Mucosa of descending colon (tissue), 3 donors: ENCODE data around the gene WDR7. TPM values are rescaled to one million over a fixed set of nuclear protein-coding genes. Genes with fewer than 3 reads are reported as not detected.

ENCODE experiments used
- ATAC-seq: fragments of 200-7000 bp; cut with Tn5 transposase; one replicate; pipeline ENCODE4 v1.9.1; 2020; ENCODE audit warnings: mild to moderate bottlenecking, moderate library complexity
- DNase-seq, 3 donors: peaks; one replicate each; pipeline ENCODE4 v3.0.0-alpha.2; 2020
- H3K36me3 ChIP-seq: fragments of 200-600 bp; one replicate; pipeline ENCODE4 v1.8.0; 2021; ENCODE audit warnings: low read depth, mild to moderate bottlenecking
- H3K4me1 ChIP-seq: fragments of 200-600 bp; one replicate; pipeline ENCODE4 v1.8.0; 2021; ENCODE audit warnings: low read depth, mild to moderate bottlenecking
- H3K4me3 ChIP-seq: fragments of 200-600 bp; one replicate; pipeline ENCODE4 v1.8.0; 2021; ENCODE audit warnings: mild to moderate bottlenecking
- H3K9me3 ChIP-seq: fragments of 200-600 bp; one replicate; pipeline ENCODE4 v1.8.0; 2021; ENCODE audit warnings: mild to moderate bottlenecking
- intact Hi-C, 2 donors: fragments of 100-400 bp; cut with DNase I in 1 of 2; cut with micrococcal nuclease in 1 of 2; formaldehyde crosslinking; loops; one replicate each; pipeline versions ENCODE4 v1.11.0 to v1.11.1; 2022; cut with DNase I, micrococcal nuclease
- total RNA-seq, 3 donors: library from RNA; stranded (reverse); fragmentation: NEBNext Ultra II Directional in 2 of 3; extraction: Animal tissue kit (Norgen Biotek cat#: 25700) in 2 of 3; gene quantifications; one replicate each; pipeline versions ENCODE4 v1.2.1 to v1.2.4, GENCODE V29; 2021 to 2023
- TF ChIP-seq, protein P1 (sequence below): fragments of 200-600 bp; IDR thresholded peaks from one replicate; pipeline ENCODE4 v1.8.0; 2022; ENCODE audit warnings: antibody characterized with exemption, mild to moderate bottlenecking
- donor health status: DM: no; HTN: no; CAD: no; lungs with moderate emphysema.
- donor health status: DM: no; HTN: no; CAD: no.
- donor health status: DM: no; HTN: yes; CAD: no.

WDR7 gene
- total RNA-seq, 3 donors from 2014 or later: 28.4 to 38.8 (median 29.3) TPM

DNA sequence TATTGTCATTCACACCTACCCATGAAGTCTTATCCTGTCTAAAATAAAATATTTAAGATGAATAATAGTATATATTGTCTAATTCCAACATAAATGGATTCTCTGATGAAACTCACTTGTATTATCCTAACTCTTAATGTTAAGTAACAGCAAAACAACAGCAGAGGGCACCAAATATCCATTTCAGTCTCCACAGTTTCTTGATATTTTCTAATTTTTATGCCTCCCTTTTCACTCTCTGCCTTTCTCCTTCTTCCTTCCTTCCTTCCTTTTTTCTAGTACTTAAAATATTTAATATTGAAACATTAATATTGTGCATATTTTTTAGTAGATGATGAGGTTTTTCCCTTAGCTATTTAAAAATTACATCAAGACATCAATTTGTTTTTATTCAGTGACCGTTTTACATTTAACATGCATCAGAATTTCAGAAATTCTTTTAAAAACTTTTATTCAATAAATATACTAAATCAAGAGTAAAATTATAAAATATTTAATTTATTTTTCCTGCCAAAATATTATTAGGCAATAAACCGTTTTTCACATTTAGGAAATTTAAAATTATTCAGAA is 97.6 kb downstream of the WDR7 start:
- Histone ChIP-seq H3K4me3 (no peak overlapping the region), H3K4me1 (no peaks in the 10 kb centered on the region), H3K9me3 (no peaks in the 10 kb centered on the region), H3K36me3 (no peaks in the 10 kb centered on the region)
- intact Hi-C loops: no loop called here
- peak in 1 of 3 donors; percentile 16 for DNase-seq
- TF ChIP-seq, protein P1, sequence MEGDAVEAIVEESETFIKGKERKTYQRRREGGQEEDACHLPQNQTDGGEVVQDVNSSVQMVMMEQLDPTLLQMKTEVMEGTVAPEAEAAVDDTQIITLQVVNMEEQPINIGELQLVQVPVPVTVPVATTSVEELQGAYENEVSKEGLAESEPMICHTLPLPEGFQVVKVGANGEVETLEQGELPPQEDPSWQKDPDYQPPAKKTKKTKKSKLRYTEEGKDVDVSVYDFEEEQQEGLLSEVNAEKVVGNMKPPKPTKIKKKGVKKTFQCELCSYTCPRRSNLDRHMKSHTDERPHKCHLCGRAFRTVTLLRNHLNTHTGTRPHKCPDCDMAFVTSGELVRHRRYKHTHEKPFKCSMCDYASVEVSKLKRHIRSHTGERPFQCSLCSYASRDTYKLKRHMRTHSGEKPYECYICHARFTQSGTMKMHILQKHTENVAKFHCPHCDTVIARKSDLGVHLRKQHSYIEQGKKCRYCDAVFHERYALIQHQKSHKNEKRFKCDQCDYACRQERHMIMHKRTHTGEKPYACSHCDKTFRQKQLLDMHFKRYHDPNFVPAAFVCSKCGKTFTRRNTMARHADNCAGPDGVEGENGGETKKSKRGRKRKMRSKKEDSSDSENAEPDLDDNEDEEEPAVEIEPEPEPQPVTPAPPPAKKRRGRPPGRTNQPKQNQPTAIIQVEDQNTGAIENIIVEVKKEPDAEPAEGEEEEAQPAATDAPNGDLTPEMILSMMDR: peak; percentile 17
- ATAC-seq: no peak

DNA sequence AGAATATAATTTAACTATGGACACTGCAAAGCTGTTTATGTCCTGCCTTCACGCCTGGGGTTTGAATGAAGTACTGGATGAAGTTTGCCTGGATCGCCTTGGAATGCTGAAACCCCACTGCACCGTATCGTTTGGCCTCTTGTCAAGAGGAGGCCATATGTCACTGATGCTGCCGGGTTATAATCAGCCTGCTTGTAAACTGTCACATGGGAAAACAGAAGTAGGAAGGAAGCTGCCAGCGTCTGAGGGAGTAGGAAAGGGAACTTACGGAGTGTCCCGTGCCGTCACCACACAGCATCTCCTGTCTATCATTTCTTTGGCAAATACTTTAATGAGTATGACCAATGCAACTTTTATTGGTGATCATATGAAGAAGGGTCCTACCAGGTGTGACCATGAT is 105.8 kb downstream of the WDR7 start:
- intact Hi-C loops: no loop called here
- Histone ChIP-seq H3K9me3 (no peaks in the 10 kb centered on the region), H3K4me3 (no peak overlapping the region), H3K36me3 (no peaks in the 10 kb centered on the region), H3K4me1 (no peaks in the 10 kb centered on the region)
- peak in 1 of 3 donors; percentile 9 for DNase-seq
- ATAC-seq: peak; percentile 19
- TF ChIP-seq, protein P1: no peak

DNA sequence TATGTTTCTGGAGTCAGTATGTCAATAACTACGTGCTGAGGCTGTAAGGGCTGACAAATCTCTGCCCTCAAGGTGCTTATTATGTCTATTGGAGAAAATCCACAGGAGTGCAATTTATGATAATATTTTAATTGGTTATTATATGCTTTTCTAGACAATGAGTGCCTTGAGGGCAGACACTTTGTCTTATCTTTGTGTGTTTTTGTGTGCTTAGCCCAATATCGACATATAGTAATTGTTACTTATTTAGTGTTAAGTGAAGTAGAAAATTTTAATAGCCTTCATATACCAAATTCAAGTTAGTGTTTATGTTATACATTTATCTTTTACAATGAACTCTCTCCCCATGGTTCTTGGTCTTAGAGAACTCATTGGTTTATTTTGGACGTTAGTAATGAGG is 118.9 kb downstream of the WDR7 start:
- TF ChIP-seq, protein P1: no peak
- no peaks in the 10 kb centered on the region for H3K9me3 ChIP-seq
- intact Hi-C loops: no loop called here
- no peaks in the 10 kb centered on the region for H3K4me1 ChIP-seq
- ATAC-seq: no peak
- no peak for DNase-seq
- no peak overlapping the region for H3K4me3 ChIP-seq
- H3K36me3 ChIP-seq: no peaks in the 10 kb centered on the region

DNA sequence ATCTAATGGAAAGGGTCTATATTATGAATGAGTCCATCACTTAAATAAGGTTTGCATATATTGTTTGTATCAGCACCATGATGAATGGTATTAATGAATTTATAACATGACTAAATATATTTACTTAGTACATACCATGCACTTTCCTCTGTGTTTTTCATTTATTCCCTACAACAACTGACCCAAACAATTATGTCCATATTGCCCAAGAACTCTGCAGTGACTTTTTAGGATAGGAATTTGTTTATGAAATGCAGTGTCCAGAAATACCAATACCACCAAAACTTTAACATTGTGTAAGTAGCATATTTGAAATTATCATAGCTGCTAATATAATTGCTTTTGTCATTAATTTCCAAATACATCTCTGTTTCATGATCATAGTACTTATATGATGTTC is 119.7 kb downstream of the WDR7 start:
- TF ChIP-seq, protein P1: no peak
- Histone ChIP-seq H3K9me3 (no peaks in the 10 kb centered on the region), H3K4me1 (no peaks in the 10 kb centered on the region), H3K4me3 (no peak overlapping the region), H3K36me3 (no peaks in the 10 kb centered on the region)
- ATAC-seq: no peak
- DNase-seq: no peak
- intact Hi-C loops: no loop called here

DNA sequence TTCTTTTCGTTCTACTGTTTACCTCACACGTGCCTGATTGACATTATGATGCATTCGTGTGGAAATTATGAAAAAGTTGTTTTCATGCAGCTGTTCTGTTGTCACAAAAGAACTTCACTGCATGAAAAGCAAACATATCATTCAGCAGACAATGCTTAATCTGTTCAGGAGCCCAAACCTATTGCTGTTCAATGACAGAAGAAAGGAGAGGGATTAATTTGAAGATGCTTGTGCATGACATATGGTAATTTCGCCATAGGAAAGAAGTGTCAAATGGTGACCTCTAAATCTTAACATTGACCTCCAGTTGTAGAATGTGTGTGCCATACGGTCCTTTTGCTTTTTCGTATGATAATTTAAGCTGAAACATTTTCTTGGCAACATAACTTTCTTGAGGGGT is 124.5 kb downstream of the WDR7 start:
- Histone ChIP-seq H3K9me3 (no peaks in the 10 kb centered on the region), H3K4me1 (no peaks in the 10 kb centered on the region), H3K36me3 (no peaks in the 10 kb centered on the region), H3K4me3 (no peak overlapping the region)
- intact Hi-C loops: no loop called here
- ATAC-seq (no peak), DNase-seq (no peak)
- TF ChIP-seq, protein P1: no peak

DNA sequence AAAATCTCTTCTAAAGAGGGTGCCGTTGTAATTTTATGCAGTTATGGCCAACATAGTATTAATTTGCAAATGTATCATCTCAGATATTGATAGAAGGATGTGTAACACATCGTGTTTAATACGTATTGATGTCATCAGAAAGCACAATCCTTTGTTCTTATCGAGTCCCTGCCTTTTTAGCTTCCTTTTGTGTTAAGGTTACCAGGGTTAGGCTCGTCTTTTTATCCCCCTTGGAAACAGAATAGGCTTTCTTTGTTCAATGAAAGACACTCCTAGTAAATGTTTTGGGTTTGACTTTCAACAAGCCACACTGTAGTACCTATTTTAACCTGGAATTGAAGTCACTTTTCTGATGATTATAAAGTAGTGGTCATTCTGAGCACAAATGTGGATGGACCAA is 136.2 kb downstream of the WDR7 start:
- no peak overlapping the region for H3K4me3 ChIP-seq
- intact Hi-C loops: no loop called here

More for the DNA sequence above, 136.2 kb downstream of the WDR7 start:
- no peak for ATAC-seq
- Histone ChIP-seq H3K9me3 (no peaks in the 10 kb centered on the region), H3K36me3 (no peaks in the 10 kb centered on the region), H3K4me1 (no peaks in the 10 kb centered on the region)
- TF ChIP-seq, protein P1: no peak
- DNase-seq: no peak
